NT2/D1 (cell line): Measurements from ENCODE around the gene PTGIR.

Experiments used
- SUZ12 ChIP-seq: IDR thresholded peaks from 2 replicates; pipeline ENCODE4 v1.6.1; 2011; ENCODE audit not compliant: insufficient read length, insufficient read depth; ENCODE audit errors: extremely low read depth
- YY1 ChIP-seq: IDR thresholded peaks from 2 replicates; pipeline ENCODE4 v1.6.1; 2011; ENCODE audit not compliant: insufficient read length, insufficient read depth
- ZNF274 ChIP-seq: IDR thresholded peaks from 2 replicates; pipeline ENCODE4 v1.6.1; 2011; ENCODE audit warnings: mild to moderate bottlenecking, low read depth, low read length

- TF ChIP-seq ZNF274: no peak
- TF ChIP-seq SUZ12: no peak
- no peak for TF ChIP-seq YY1
Measured at GRCh38 chr19:46631481-46631880, 6.6 kb upstream of the PTGIR start.
